GM12864 (cell line): Measurements from ENCODE around the gene NPR3.
A peak's percentile ranks its signal among the peaks of the same experiment; 100 is the strongest.

Experiments
- DNase-seq: peaks from one replicate; pipeline ENCODE4 v3.0.0-alpha.2; 2011; ENCODE audit warnings: low read depth
- H3K4me3 ChIP-seq: 2 replicates; pipeline ENCODE4 v1.5.1; 2011; ENCODE audit warnings: mild to moderate bottlenecking, low read depth, low read length, control low read depth
- TF ChIP-seq, protein P1 (sequence below): IDR thresholded peaks from 2 replicates; pipeline ENCODE4 v1.5.1; 2011; ENCODE audit warnings: low read depth, mild to moderate bottlenecking, moderate library complexity, low read length, control low read depth, inconsistent platforms; ENCODE audit errors: missing control alignments

The NPR3 gene

DNA sequence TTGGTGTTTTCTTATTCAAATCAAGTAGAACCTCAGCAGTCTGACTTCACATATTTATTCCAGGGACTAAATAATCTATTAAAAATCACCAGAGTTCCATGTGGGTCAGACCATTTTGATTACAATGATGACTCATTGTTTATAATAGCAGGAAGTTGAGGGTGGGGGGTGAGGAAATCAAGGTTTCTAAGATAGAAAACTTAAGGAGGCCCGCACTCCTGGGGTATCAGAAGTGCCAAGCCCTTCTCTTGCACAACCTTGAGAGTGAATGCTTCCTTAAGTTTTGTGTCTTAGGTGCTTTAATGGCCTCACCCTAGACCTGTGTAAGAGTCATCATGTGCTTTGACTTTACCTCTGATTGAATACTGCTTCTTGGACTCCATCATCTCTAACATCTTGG is 31.9 kb upstream of the NPR3 start:
- DNase-seq: no peak
- no peak overlapping the region for H3K4me3 ChIP-seq
- TF ChIP-seq, protein P1, sequence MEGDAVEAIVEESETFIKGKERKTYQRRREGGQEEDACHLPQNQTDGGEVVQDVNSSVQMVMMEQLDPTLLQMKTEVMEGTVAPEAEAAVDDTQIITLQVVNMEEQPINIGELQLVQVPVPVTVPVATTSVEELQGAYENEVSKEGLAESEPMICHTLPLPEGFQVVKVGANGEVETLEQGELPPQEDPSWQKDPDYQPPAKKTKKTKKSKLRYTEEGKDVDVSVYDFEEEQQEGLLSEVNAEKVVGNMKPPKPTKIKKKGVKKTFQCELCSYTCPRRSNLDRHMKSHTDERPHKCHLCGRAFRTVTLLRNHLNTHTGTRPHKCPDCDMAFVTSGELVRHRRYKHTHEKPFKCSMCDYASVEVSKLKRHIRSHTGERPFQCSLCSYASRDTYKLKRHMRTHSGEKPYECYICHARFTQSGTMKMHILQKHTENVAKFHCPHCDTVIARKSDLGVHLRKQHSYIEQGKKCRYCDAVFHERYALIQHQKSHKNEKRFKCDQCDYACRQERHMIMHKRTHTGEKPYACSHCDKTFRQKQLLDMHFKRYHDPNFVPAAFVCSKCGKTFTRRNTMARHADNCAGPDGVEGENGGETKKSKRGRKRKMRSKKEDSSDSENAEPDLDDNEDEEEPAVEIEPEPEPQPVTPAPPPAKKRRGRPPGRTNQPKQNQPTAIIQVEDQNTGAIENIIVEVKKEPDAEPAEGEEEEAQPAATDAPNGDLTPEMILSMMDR: no peak

DNA sequence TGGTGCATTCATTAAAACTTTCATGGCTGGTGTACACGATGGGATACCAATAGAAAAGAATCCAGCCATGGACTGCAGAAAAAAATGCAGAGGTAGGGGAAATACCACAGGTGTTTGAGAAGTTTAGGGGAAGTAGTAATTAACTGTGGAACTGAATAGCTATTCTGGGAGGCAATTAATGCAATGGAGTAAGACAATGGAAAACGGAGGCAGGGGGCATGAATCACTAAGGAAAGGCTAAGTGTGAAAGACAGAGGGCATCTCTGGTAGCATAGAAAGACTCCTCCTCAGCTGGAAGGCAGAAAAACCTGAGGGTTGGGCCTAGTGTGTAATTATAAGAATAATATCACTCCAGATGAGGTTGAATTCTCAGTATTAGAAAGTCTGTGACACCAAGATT is 30.9 kb upstream of the NPR3 start:
- no peak overlapping the region for H3K4me3 ChIP-seq
- TF ChIP-seq, protein P1: no peak
- no peak for DNase-seq

DNA sequence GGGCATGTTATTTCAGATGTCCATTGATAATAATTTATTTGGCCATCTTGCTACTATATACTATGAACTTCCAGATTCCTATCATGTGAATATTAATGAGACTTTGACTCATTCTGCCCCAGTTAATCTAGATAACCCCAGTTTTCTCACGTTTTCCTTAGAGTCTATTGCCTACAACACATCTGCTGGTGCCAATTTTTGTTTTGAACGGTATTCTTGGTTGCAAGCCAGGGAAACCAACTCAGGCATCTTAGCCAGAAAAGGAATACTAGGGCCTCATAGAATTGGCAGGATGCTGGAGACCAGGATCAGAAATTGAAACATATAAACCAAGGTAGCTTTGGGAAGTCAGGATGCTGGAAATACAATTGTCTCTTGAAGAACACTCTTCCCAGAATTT is 28.0 kb upstream of the NPR3 start:
- H3K4me3 ChIP-seq: no peak overlapping the region
- TF ChIP-seq, protein P1: no peak
- no peak for DNase-seq

DNA sequence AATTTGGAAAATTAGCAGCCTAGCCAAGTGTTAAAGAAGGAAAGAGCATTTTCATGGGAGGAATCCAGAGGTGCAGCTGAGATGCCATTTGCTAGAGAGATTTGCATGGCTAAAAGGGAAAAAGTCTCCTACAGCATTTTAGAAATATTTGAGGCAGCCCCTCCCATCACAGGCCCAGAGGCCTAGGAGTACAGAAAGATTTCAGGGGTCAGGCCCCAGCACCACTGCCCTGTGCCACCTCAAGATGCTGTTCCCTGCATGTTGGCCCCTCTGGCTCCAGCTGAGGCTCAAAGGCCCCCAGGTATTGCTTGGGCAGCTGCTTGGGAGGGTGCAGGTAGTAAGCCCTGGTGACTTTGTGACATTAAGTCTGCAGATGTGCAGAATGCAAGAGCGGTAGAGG is 26.9 kb upstream of the NPR3 start:
- TF ChIP-seq, protein P1: no peak
- DNase-seq: no peak
- H3K4me3 ChIP-seq: no peak overlapping the region

DNA sequence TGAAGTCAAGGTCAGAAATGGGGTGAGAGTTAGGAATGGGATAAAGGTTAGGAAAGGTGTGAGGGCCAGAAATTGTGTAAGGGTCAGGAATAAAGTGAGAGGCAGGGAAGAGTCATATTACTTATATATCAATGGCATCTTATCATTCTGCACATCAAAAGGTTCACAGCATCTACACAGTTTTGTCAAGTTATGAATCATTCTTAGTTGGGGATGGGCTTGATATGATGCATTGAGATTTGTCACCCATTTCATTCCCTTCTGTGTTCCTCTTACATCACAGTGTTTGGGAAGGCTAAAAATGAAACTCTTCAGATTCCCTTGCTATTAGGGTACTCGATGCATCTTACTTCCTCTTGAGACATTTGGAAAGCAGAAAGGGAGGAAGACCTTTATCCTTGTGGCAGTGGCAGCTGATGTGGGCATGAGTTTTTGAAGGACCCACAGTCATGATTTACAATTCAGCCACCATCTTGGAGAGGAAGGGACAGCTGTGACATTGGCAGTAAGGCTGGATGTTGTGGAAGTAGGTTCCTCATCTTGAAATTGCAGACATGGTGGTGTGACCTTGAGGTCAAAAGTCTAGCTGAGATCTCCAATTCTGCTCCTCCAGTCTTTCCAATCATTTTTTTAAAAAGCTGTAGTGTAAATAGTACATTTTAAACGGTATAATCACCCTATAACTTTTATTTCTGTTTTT is 24.2 kb upstream of the NPR3 start:
- TF ChIP-seq, protein P1: no peak
- H3K4me3 ChIP-seq: no peak overlapping the region
- DNase-seq: no peak

DNA sequence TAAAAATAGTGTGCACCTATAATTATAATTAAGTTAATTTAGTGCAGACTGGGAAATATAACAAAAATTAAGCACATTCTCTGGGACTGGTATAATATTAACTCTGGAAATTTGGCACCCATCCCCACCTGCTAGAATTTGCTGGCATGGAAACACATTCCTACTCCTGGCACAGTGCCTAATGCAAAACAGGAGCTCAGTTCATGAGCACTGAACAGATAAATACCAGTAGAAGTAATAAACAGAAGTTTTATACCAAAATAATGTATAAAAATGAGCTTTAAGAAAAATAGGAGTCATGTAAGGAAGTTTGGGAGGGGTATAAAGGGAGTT is 23.7 kb upstream of the NPR3 start:
- H3K4me3 ChIP-seq: no peak overlapping the region
- no peak for DNase-seq
- TF ChIP-seq, protein P1: no peak

DNA sequence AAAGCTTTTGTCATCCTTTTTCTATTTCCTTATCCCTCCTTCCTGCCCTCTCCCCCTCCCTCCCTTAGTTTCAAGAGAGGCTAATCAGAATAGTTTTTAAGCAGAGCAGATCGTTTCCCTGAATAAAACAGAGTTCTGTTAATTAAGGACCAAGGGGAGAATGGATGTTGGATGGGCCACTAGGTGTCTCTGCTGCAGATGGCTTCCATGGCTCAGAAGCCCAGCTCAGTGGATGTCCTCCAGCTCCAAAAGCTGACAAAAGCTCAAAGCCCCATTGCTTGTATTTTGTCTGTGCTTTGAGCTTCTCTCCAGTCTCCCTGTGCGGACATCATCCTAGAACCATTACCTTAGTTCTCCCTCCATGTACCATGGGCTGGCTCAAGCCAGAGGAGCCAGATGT is 21.0 kb upstream of the NPR3 start:
- DNase-seq: no peak

More for the DNA sequence above, 21.0 kb upstream of the NPR3 start:
- H3K4me3 ChIP-seq: no peak overlapping the region
- TF ChIP-seq, protein P1: peak; percentile 36
